ENCODE measurements around the gene MINPP1. TPM values are rescaled to one million over a fixed set of nuclear protein-coding genes. Genes with fewer than 3 reads are reported as not detected.

MINPP1 gene
- total RNA-seq, 1 experiment from 2014 or later = 37.0 TPM

- CTCF ChIA-PET = no interaction called here
Observed at GRCh38 chr10:87552248-87552929, 47.7 kb downstream of the MINPP1 start.

DNA sequence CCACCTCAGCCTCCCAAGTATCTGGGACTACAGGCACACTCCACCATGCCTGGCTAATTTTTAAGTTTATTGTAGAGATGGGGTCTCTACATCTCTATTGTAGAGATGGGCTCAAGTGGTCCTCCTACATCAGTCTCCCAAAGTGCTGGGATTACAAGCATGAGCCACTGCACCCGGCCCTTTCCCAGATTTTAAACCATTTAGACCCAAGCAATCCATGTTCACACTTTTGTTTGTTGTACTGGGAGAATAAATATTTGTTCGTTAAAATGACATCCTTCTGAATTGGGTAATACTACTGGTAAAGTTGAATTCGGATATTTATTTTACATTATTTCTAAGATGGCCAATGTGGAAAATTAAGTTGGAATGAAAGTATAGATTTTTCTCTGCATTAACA, 52.7 kb downstream of the MINPP1 start:
- Histone ChIP-seq H3K4me3 (ENCODE audit: low read depth in 2 of 2, low read length in 2 of 2) (no peak overlapping the region), H3K27ac (ENCODE audit: low read length) (no peak overlapping the region), H3K27me3 (ENCODE audit: control insufficient read depth, insufficient read depth, low read length) (no peaks in the 10 kb centered on the region), H3K4me1 (ENCODE audit: control insufficient read depth, insufficient read depth, low read length) (no peaks in the 10 kb centered on the region), H3K36me3 (ENCODE audit: control insufficient read depth, insufficient read depth, low read length) (0 out of 2 replicates have a peak, but pooled peaks cover 4% of the 10 kb centered on the region), H3K9me3 (ENCODE audit: control insufficient read depth, insufficient read depth, low read depth, low read length) (no peaks in the 10 kb centered on the region)
- no peak for DNase-seq (ENCODE audit: low read depth, low spot score)
- ChIA-PET CTCF (no interaction called here), POLR2A (no interaction called here)
- in situ Hi-C loops (cut with HindIII; ENCODE audit: low pct_unique_long_range_greater_than_20kb, low sequenced_read_pairs) = no loop called here
- TF ChIP-seq, protein P1, sequence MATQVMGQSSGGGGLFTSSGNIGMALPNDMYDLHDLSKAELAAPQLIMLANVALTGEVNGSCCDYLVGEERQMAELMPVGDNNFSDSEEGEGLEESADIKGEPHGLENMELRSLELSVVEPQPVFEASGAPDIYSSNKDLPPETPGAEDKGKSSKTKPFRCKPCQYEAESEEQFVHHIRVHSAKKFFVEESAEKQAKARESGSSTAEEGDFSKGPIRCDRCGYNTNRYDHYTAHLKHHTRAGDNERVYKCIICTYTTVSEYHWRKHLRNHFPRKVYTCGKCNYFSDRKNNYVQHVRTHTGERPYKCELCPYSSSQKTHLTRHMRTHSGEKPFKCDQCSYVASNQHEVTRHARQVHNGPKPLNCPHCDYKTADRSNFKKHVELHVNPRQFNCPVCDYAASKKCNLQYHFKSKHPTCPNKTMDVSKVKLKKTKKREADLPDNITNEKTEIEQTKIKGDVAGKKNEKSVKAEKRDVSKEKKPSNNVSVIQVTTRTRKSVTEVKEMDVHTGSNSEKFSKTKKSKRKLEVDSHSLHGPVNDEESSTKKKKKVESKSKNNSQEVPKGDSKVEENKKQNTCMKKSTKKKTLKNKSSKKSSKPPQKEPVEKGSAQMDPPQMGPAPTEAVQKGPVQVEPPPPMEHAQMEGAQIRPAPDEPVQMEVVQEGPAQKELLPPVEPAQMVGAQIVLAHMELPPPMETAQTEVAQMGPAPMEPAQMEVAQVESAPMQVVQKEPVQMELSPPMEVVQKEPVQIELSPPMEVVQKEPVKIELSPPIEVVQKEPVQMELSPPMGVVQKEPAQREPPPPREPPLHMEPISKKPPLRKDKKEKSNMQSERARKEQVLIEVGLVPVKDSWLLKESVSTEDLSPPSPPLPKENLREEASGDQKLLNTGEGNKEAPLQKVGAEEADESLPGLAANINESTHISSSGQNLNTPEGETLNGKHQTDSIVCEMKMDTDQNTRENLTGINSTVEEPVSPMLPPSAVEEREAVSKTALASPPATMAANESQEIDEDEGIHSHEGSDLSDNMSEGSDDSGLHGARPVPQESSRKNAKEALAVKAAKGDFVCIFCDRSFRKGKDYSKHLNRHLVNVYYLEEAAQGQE (IDR thresholded peaks at IDR 0.05; ENCODE audit: insufficient read depth in 1 of 2, low read depth in 2 of 2, low read length in 1 of 2) = no peak
- TF ChIP-seq, protein P2, sequence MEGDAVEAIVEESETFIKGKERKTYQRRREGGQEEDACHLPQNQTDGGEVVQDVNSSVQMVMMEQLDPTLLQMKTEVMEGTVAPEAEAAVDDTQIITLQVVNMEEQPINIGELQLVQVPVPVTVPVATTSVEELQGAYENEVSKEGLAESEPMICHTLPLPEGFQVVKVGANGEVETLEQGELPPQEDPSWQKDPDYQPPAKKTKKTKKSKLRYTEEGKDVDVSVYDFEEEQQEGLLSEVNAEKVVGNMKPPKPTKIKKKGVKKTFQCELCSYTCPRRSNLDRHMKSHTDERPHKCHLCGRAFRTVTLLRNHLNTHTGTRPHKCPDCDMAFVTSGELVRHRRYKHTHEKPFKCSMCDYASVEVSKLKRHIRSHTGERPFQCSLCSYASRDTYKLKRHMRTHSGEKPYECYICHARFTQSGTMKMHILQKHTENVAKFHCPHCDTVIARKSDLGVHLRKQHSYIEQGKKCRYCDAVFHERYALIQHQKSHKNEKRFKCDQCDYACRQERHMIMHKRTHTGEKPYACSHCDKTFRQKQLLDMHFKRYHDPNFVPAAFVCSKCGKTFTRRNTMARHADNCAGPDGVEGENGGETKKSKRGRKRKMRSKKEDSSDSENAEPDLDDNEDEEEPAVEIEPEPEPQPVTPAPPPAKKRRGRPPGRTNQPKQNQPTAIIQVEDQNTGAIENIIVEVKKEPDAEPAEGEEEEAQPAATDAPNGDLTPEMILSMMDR (IDR thresholded peaks at IDR 0.05) = no peak
- TF ChIP-seq TCF7L2 (IDR thresholded peaks at IDR 0.05; ENCODE audit: low read depth, low read length) = no peak
- no peak for TF ChIP-seq POLR2AphosphoS5 (IDR thresholded peaks at IDR 0.05; ENCODE audit: low read depth, low read length)
- no peak for TF ChIP-seq SIN3A (IDR thresholded peaks at IDR 0.05; ENCODE audit: borderline replicate concordance, insufficient read depth, low read depth, low read length)
- BruUV-seq (replicated peaks) = no TSS peak
- ATAC-seq = no peak
- intact Hi-C loops (cut with micrococcal nuclease; ENCODE audit: unreplicated experiment) = no loop called here

More at GRCh38 chr10:87552248-87552929, 47.7 kb downstream of the MINPP1 start:
- Histone ChIP-seq H3K27ac (ENCODE audit: low read length) (no peak overlapping the region), H3K36me3 (ENCODE audit: control insufficient read depth, insufficient read depth, low read length) (0 out of 2 replicates have a peak, but pooled peaks cover 8% of the 10 kb centered on the region), H3K4me1 (ENCODE audit: control insufficient read depth, insufficient read depth, low read length) (no peaks in the 10 kb centered on the region), H3K4me3 (ENCODE audit: low read depth in 2 of 2, low read length in 2 of 2) (no peak overlapping the region), H3K27me3 (ENCODE audit: control insufficient read depth, insufficient read depth, low read length) (no peaks in the 10 kb centered on the region), H3K9me3 (ENCODE audit: control insufficient read depth, insufficient read depth, low read depth, low read length) (no peaks in the 10 kb centered on the region)
- intact Hi-C loops (cut with micrococcal nuclease; ENCODE audit: unreplicated experiment) = no loop called here
- ATAC-seq (no peak), DNase-seq (ENCODE audit: low read depth, low spot score) (no peak)
- in situ Hi-C loops (cut with HindIII; ENCODE audit: low pct_unique_long_range_greater_than_20kb, low sequenced_read_pairs) = no loop called here
- POLR2A ChIA-PET = no interaction called here
- TF ChIP-seq POLR2AphosphoS5 (IDR thresholded peaks at IDR 0.05; ENCODE audit: low read depth, low read length) (no peak), TCF7L2 (IDR thresholded peaks at IDR 0.05; ENCODE audit: low read depth, low read length) (no peak), SIN3A (IDR thresholded peaks at IDR 0.05; ENCODE audit: borderline replicate concordance, insufficient read depth, low read depth, low read length) (no peak)
- TF ChIP-seq, protein P2 (IDR thresholded peaks at IDR 0.05) = no peak
- TF ChIP-seq, protein P1 (IDR thresholded peaks at IDR 0.05; ENCODE audit: insufficient read depth in 1 of 2, low read depth in 2 of 2, low read length in 1 of 2) = no peak
- no TSS peak for BruUV-seq (replicated peaks)
